ENCODE measurements around the gene ALS2. TPM values are rescaled to one million over a fixed set of nuclear protein-coding genes. Genes with fewer than 3 reads are reported as not detected.
"Not testable (repeated sequence)": the region's sequence is repeated elsewhere in the genome, so short reads cannot be mapped to it uniquely, and the experiment has no call there.

The ALS2 gene
- total RNA-seq, 1 donor from 2014 or later, result 54.0 TPM

DNA sequence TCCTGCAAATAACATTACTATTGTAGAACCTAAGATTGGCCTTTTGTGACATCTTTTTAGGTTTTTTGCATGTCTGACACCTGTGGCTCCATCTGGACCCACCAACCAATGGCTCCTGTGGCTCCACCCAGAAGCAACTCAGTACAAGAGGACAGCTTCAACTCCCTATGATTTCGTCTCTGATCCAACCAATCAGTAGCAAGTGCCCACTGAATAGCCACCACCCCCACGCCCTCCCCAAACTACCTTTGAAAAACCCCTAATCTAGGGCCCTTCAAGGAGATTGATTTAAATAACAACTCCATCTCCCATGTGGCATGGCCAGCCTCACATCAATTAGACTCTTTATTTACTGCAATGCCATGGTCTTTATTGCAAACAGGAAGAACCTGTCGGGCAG lies 105.9 kb downstream of the ALS2 start:
- no peak overlapping the region for H3K9ac ChIP-seq (ENCODE audit: low read length)
- no peaks in the 10 kb centered on the region for H4K20me1 ChIP-seq (ENCODE audit: insufficient read depth, low read length)
- no peak for FAIRE-seq
- H3K27me3 ChIP-seq (ENCODE audit: insufficient read depth, low read length), result no peaks in the 10 kb centered on the region
- Mint-ChIP-seq H3K27me3 (ENCODE audit: low read depth, unreplicated experiment) (peaks cover 3% of the 10 kb centered on the region), H3K4me1 (ENCODE audit: low read depth, unreplicated experiment) (no peaks in the 10 kb centered on the region), H3K27ac (ENCODE audit: unreplicated experiment) (no peak overlapping the region), H3K36me3 (ENCODE audit: low read depth, unreplicated experiment) (peaks cover 5% of the 10 kb centered on the region), H3K4me3 (ENCODE audit: unreplicated experiment) (no peak overlapping the region), H3K9me3 (ENCODE audit: unreplicated experiment) (no peaks in the 10 kb centered on the region)
- H3K4me2 ChIP-seq (ENCODE audit: low read length), result no peak overlapping the region
- TF ChIP-seq, protein P1, sequence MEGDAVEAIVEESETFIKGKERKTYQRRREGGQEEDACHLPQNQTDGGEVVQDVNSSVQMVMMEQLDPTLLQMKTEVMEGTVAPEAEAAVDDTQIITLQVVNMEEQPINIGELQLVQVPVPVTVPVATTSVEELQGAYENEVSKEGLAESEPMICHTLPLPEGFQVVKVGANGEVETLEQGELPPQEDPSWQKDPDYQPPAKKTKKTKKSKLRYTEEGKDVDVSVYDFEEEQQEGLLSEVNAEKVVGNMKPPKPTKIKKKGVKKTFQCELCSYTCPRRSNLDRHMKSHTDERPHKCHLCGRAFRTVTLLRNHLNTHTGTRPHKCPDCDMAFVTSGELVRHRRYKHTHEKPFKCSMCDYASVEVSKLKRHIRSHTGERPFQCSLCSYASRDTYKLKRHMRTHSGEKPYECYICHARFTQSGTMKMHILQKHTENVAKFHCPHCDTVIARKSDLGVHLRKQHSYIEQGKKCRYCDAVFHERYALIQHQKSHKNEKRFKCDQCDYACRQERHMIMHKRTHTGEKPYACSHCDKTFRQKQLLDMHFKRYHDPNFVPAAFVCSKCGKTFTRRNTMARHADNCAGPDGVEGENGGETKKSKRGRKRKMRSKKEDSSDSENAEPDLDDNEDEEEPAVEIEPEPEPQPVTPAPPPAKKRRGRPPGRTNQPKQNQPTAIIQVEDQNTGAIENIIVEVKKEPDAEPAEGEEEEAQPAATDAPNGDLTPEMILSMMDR (IDR thresholded peaks at IDR 0.05; ENCODE audit: insufficient read depth, low read depth, low read length), result no peak
- TF ChIP-seq EZH2 (IDR thresholded peaks at IDR 0.05; ENCODE audit: insufficient read depth, low read length), result no peak
- H3K4me1 ChIP-seq (ENCODE audit: insufficient read depth, low read length), result peaks cover 6% of the 10 kb centered on the region
- H3K36me3 ChIP-seq (ENCODE audit: insufficient read depth, low read length), result no peaks in the 10 kb centered on the region
- H3K27ac ChIP-seq (ENCODE audit: low read depth, low read length), result no peak overlapping the region
- no peak for DNase-seq (ENCODE audit: low read depth)
- no peaks in the 10 kb centered on the region for H3K9me3 ChIP-seq (ENCODE audit: insufficient read depth, low read depth, low read length)
- H2AFZ ChIP-seq (ENCODE audit: low read depth, low read length), result no peak overlapping the region
- no peaks in the 10 kb centered on the region for H3K79me2 ChIP-seq (ENCODE audit: insufficient read depth, low read length)
- H3K4me3 ChIP-seq (ENCODE audit: insufficient read depth, low read depth, low read length), result no peak overlapping the region

DNA sequence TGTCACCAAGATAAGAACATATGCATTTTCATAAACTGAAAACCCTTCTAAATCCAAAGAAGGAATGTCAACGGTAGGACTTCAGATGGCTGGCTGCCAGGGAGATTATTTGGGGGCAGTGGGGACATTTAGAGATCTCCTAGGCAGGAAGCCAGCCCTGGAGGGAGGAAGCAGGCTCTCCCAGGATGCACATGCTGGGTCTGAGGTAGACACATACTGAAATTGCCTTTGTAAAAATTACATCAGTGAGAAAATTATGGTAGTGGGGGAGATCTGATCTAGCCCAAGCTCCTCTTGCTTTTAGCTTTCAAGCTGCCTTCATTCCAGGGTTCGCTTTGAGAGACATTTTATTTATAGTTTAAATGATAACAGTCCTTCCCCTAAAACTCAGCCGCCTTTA lies 106.4 kb downstream of the ALS2 start:
- Histone ChIP-seq H3K27me3 (ENCODE audit: insufficient read depth, low read length) (no peaks in the 10 kb centered on the region), H3K4me3 (ENCODE audit: insufficient read depth, low read depth, low read length) (no peak overlapping the region), H4K20me1 (ENCODE audit: insufficient read depth, low read length) (no peaks in the 10 kb centered on the region), H3K9me3 (ENCODE audit: insufficient read depth, low read depth, low read length) (no peaks in the 10 kb centered on the region), H3K4me1 (ENCODE audit: insufficient read depth, low read length) (peaks cover 6% of the 10 kb centered on the region), H3K36me3 (ENCODE audit: insufficient read depth, low read length) (no peaks in the 10 kb centered on the region), H3K9ac (ENCODE audit: low read length) (no peak overlapping the region), H2AFZ (ENCODE audit: low read depth, low read length) (no peak overlapping the region), H3K27ac (ENCODE audit: low read depth, low read length) (no peak overlapping the region), H3K79me2 (ENCODE audit: insufficient read depth, low read length) (no peaks in the 10 kb centered on the region), H3K4me2 (ENCODE audit: low read length) (no peak overlapping the region)
- no peak for DNase-seq (ENCODE audit: low read depth)
- H3K27me3 Mint-ChIP-seq (ENCODE audit: low read depth, unreplicated experiment), result peaks cover 3% of the 10 kb centered on the region
- H3K36me3 Mint-ChIP-seq (ENCODE audit: low read depth, unreplicated experiment), result peaks cover 5% of the 10 kb centered on the region
- FAIRE-seq, result no peak
- no peak overlapping the region for H3K27ac Mint-ChIP-seq (ENCODE audit: unreplicated experiment)
- no peak overlapping the region for H3K4me3 Mint-ChIP-seq (ENCODE audit: unreplicated experiment)
- no peak for TF ChIP-seq EZH2 (IDR thresholded peaks at IDR 0.05; ENCODE audit: insufficient read depth, low read length)
- TF ChIP-seq, protein P1 (IDR thresholded peaks at IDR 0.05; ENCODE audit: insufficient read depth, low read depth, low read length), result no peak
- no peaks in the 10 kb centered on the region for H3K9me3 Mint-ChIP-seq (ENCODE audit: unreplicated experiment)
- H3K4me1 Mint-ChIP-seq (ENCODE audit: low read depth, unreplicated experiment), result no peaks in the 10 kb centered on the region

DNA sequence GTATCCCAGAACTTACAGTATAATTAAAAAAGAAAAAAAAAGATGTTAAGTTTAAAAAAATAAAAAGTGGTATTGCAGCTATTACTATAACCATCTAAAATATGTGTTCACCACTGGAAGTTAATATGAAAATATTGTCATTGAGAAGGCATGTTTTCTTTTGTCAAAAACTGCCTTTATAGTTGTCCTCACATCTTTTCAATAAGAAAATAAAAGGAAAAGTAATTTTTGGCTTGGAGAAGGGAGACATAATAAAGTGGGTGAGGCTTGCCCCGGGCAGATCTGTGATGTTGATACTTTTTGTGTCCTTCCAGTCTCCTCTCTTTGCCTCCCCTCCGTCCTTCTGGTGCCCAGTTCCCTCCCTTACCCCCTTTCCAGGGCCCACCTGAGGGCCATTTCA lies 107.2 kb downstream of the ALS2 start:
- Mint-ChIP-seq H3K4me1 (ENCODE audit: low read depth, unreplicated experiment) (no peaks in the 10 kb centered on the region), H3K27me3 (ENCODE audit: low read depth, unreplicated experiment) (peaks cover 3% of the 10 kb centered on the region), H3K27ac (ENCODE audit: unreplicated experiment) (no peak overlapping the region), H3K4me3 (ENCODE audit: unreplicated experiment) (no peak overlapping the region), H3K9me3 (ENCODE audit: unreplicated experiment) (no peaks in the 10 kb centered on the region), H3K36me3 (ENCODE audit: low read depth, unreplicated experiment) (peaks cover 5% of the 10 kb centered on the region)
- no peak overlapping the region for H3K4me2 ChIP-seq (ENCODE audit: low read length)
- H2AFZ ChIP-seq (ENCODE audit: low read depth, low read length), result no peak overlapping the region
- FAIRE-seq, result no peak
- peaks cover 10% of the 10 kb centered on the region for H3K4me1 ChIP-seq (ENCODE audit: insufficient read depth, low read length)
- no peak overlapping the region for H3K9ac ChIP-seq (ENCODE audit: low read length)
- H3K9me3 ChIP-seq (ENCODE audit: insufficient read depth, low read depth, low read length), result no peaks in the 10 kb centered on the region
- no peaks in the 10 kb centered on the region for H3K27me3 ChIP-seq (ENCODE audit: insufficient read depth, low read length)
- no peak overlapping the region for H3K27ac ChIP-seq (ENCODE audit: low read depth, low read length)
- no peak for DNase-seq (ENCODE audit: low read depth)
- no peaks in the 10 kb centered on the region for H4K20me1 ChIP-seq (ENCODE audit: insufficient read depth, low read length)
- no peak for TF ChIP-seq EZH2 (IDR thresholded peaks at IDR 0.05; ENCODE audit: insufficient read depth, low read length)
- TF ChIP-seq, protein P1 (IDR thresholded peaks at IDR 0.05; ENCODE audit: insufficient read depth, low read depth, low read length), result no peak
- no peak overlapping the region for H3K4me3 ChIP-seq (ENCODE audit: insufficient read depth, low read depth, low read length)
- H3K79me2 ChIP-seq (ENCODE audit: insufficient read depth, low read length), result no peaks in the 10 kb centered on the region
- H3K36me3 ChIP-seq (ENCODE audit: insufficient read depth, low read length), result no peaks in the 10 kb centered on the region

DNA sequence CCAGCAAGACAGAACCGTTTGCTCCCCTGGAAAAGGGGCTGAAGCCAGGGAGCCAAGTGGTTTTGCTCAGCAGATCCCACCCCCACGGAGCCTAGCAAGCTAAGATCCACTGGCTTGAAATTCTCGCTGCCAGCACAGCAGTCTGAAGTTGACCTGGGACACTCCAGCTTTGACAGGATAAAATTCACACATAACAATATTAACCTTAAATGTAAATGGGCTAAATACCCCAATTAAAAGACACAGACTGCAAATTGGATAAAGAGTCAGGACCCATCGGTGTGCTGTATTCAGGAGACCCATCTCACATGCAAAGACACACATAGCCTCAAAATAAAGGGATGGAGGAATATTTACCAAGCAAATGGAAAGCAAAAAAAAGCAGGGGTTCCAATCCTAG lies 109.5 kb downstream of the ALS2 start:
- not testable (repeated sequence) for H3K27me3 Mint-ChIP-seq (ENCODE audit: low read depth, unreplicated experiment); H2AFZ ChIP-seq (ENCODE audit: low read depth, low read length); H3K4me3 Mint-ChIP-seq (ENCODE audit: unreplicated experiment); H3K27ac Mint-ChIP-seq (ENCODE audit: unreplicated experiment); H3K9ac ChIP-seq (ENCODE audit: low read length); H3K36me3 ChIP-seq (ENCODE audit: insufficient read depth, low read length); H3K4me2 ChIP-seq (ENCODE audit: low read length); H4K20me1 ChIP-seq (ENCODE audit: insufficient read depth, low read length); H3K79me2 ChIP-seq (ENCODE audit: insufficient read depth, low read length); DNase-seq (ENCODE audit: low read depth); H3K4me3 ChIP-seq (ENCODE audit: insufficient read depth, low read depth, low read length); H3K9me3 ChIP-seq (ENCODE audit: insufficient read depth, low read depth, low read length); H3K36me3 Mint-ChIP-seq (ENCODE audit: low read depth, unreplicated experiment); H3K27ac ChIP-seq (ENCODE audit: low read depth, low read length); H3K9me3 Mint-ChIP-seq (ENCODE audit: unreplicated experiment); H3K4me1 Mint-ChIP-seq (ENCODE audit: low read depth, unreplicated experiment); FAIRE-seq; H3K27me3 ChIP-seq (ENCODE audit: insufficient read depth, low read length)
- peaks cover 10% of the 10 kb centered on the region for H3K4me1 ChIP-seq (ENCODE audit: insufficient read depth, low read length)
